ENCODE measurements around the gene CRISPLD2.

DNA sequence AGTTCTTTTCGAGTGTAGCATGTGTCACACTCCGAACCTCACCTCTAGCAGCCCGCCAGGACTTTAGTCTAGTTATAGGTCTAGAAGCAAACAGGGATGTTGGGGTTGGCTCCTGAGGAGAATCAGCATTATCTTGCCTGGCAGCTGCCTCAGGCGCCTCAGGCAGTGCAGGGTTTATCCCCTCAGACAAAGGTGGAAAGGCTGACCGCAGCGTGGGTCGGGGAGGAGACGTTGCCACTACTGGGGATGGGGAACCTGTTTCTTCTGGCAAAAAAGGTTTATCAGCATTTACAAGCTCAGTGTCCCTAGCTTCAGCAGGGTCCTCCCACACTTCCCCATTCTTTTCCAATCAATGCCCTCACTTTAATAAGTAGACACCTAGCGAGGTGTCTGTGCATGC lies 40.6 kb downstream of the CRISPLD2 start:
- TF ChIP-seq, protein P1, sequence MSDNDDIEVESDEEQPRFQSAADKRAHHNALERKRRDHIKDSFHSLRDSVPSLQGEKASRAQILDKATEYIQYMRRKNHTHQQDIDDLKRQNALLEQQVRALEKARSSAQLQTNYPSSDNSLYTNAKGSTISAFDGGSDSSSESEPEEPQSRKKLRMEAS (CRISPR knock-in tag; IDR thresholded peaks at IDR 0.05): no peak
- TF ChIP-seq, protein P2, sequence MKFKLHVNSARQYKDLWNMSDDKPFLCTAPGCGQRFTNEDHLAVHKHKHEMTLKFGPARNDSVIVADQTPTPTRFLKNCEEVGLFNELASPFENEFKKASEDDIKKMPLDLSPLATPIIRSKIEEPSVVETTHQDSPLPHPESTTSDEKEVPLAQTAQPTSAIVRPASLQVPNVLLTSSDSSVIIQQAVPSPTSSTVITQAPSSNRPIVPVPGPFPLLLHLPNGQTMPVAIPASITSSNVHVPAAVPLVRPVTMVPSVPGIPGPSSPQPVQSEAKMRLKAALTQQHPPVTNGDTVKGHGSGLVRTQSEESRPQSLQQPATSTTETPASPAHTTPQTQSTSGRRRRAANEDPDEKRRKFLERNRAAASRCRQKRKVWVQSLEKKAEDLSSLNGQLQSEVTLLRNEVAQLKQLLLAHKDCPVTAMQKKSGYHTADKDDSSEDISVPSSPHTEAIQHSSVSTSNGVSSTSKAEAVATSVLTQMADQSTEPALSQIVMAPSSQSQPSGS (CRISPR knock-in tag; IDR thresholded peaks at IDR 0.05; ENCODE audit: borderline replicate concordance, low read depth): no peak
- TF ChIP-seq ESRRA (CRISPR knock-in tag; IDR thresholded peaks at IDR 0.05; ENCODE audit: borderline replicate concordance) (no peak), NR3C1 (CRISPR knock-in tag; conservative IDR thresholded peaks at IDR 0.05; ENCODE audit: low read depth) (no peak), ATF1 (CRISPR knock-in tag; IDR thresholded peaks at IDR 0.05) (no peak), ELF4 (CRISPR knock-in tag; IDR thresholded peaks at IDR 0.05; ENCODE audit: low read depth) (no peak), FOXP1 (CRISPR knock-in tag; IDR thresholded peaks at IDR 0.05; ENCODE audit: borderline replicate concordance) (no peak)
- TF ChIP-seq, protein P3, sequence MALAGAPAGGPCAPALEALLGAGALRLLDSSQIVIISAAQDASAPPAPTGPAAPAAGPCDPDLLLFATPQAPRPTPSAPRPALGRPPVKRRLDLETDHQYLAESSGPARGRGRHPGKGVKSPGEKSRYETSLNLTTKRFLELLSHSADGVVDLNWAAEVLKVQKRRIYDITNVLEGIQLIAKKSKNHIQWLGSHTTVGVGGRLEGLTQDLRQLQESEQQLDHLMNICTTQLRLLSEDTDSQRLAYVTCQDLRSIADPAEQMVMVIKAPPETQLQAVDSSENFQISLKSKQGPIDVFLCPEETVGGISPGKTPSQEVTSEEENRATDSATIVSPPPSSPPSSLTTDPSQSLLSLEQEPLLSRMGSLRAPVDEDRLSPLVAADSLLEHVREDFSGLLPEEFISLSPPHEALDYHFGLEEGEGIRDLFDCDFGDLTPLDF (CRISPR knock-in tag; IDR thresholded peaks at IDR 0.05): no peak
- TF ChIP-seq, protein P4, sequence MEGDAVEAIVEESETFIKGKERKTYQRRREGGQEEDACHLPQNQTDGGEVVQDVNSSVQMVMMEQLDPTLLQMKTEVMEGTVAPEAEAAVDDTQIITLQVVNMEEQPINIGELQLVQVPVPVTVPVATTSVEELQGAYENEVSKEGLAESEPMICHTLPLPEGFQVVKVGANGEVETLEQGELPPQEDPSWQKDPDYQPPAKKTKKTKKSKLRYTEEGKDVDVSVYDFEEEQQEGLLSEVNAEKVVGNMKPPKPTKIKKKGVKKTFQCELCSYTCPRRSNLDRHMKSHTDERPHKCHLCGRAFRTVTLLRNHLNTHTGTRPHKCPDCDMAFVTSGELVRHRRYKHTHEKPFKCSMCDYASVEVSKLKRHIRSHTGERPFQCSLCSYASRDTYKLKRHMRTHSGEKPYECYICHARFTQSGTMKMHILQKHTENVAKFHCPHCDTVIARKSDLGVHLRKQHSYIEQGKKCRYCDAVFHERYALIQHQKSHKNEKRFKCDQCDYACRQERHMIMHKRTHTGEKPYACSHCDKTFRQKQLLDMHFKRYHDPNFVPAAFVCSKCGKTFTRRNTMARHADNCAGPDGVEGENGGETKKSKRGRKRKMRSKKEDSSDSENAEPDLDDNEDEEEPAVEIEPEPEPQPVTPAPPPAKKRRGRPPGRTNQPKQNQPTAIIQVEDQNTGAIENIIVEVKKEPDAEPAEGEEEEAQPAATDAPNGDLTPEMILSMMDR (IDR thresholded peaks at IDR 0.05): no peak
- TF ChIP-seq, protein P5, sequence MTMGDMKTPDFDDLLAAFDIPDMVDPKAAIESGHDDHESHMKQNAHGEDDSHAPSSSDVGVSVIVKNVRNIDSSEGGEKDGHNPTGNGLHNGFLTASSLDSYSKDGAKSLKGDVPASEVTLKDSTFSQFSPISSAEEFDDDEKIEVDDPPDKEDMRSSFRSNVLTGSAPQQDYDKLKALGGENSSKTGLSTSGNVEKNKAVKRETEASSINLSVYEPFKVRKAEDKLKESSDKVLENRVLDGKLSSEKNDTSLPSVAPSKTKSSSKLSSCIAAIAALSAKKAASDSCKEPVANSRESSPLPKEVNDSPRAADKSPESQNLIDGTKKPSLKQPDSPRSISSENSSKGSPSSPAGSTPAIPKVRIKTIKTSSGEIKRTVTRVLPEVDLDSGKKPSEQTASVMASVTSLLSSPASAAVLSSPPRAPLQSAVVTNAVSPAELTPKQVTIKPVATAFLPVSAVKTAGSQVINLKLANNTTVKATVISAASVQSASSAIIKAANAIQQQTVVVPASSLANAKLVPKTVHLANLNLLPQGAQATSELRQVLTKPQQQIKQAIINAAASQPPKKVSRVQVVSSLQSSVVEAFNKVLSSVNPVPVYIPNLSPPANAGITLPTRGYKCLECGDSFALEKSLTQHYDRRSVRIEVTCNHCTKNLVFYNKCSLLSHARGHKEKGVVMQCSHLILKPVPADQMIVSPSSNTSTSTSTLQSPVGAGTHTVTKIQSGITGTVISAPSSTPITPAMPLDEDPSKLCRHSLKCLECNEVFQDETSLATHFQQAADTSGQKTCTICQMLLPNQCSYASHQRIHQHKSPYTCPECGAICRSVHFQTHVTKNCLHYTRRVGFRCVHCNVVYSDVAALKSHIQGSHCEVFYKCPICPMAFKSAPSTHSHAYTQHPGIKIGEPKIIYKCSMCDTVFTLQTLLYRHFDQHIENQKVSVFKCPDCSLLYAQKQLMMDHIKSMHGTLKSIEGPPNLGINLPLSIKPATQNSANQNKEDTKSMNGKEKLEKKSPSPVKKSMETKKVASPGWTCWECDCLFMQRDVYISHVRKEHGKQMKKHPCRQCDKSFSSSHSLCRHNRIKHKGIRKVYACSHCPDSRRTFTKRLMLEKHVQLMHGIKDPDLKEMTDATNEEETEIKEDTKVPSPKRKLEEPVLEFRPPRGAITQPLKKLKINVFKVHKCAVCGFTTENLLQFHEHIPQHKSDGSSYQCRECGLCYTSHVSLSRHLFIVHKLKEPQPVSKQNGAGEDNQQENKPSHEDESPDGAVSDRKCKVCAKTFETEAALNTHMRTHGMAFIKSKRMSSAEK (CRISPR knock-in tag; IDR thresholded peaks at IDR 0.05; ENCODE audit: borderline replicate concordance): no peak
- TF ChIP-seq, protein P6, sequence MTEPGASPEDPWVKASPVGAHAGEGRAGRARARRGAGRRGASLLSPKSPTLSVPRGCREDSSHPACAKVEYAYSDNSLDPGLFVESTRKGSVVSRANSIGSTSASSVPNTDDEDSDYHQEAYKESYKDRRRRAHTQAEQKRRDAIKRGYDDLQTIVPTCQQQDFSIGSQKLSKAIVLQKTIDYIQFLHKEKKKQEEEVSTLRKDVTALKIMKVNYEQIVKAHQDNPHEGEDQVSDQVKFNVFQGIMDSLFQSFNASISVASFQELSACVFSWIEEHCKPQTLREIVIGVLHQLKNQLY (CRISPR knock-in tag; IDR thresholded peaks at IDR 0.05): no peak
- TF ChIP-seq, protein P7, sequence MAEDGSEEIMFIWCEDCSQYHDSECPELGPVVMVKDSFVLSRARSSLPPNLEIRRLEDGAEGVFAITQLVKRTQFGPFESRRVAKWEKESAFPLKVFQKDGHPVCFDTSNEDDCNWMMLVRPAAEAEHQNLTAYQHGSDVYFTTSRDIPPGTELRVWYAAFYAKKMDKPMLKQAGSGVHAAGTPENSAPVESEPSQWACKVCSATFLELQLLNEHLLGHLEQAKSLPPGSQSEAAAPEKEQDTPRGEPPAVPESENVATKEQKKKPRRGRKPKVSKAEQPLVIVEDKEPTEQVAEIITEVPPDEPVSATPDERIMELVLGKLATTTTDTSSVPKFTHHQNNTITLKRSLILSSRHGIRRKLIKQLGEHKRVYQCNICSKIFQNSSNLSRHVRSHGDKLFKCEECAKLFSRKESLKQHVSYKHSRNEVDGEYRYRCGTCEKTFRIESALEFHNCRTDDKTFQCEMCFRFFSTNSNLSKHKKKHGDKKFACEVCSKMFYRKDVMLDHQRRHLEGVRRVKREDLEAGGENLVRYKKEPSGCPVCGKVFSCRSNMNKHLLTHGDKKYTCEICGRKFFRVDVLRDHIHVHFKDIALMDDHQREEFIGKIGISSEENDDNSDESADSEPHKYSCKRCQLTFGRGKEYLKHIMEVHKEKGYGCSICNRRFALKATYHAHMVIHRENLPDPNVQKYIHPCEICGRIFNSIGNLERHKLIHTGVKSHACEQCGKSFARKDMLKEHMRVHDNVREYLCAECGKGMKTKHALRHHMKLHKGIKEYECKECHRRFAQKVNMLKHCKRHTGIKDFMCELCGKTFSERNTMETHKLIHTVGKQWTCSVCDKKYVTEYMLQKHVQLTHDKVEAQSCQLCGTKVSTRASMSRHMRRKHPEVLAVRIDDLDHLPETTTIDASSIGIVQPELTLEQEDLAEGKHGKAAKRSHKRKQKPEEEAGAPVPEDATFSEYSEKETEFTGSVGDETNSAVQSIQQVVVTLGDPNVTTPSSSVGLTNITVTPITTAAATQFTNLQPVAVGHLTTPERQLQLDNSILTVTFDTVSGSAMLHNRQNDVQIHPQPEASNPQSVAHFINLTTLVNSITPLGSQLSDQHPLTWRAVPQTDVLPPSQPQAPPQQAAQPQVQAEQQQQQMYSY (CRISPR knock-in tag; IDR thresholded peaks at IDR 0.05): no peak
- TF ChIP-seq, protein P8, sequence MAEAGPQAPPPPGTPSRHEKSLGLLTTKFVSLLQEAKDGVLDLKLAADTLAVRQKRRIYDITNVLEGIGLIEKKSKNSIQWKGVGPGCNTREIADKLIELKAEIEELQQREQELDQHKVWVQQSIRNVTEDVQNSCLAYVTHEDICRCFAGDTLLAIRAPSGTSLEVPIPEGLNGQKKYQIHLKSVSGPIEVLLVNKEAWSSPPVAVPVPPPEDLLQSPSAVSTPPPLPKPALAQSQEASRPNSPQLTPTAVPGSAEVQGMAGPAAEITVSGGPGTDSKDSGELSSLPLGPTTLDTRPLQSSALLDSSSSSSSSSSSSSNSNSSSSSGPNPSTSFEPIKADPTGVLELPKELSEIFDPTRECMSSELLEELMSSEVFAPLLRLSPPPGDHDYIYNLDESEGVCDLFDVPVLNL (CRISPR knock-in tag; IDR thresholded peaks at IDR 0.05; ENCODE audit: borderline replicate concordance, low read depth): no peak

Measured in WTC11 (cell line).